Measurements from ENCODE around the gene SUDS3. TPM values are rescaled to one million over a fixed set of nuclear protein-coding genes. Genes with fewer than 3 reads are reported as not detected.

Gene SUDS3
- total and polyA plus RNA-seq, 4 donors = 6.7 to 22.8 (median 12.3) TPM

DNA sequence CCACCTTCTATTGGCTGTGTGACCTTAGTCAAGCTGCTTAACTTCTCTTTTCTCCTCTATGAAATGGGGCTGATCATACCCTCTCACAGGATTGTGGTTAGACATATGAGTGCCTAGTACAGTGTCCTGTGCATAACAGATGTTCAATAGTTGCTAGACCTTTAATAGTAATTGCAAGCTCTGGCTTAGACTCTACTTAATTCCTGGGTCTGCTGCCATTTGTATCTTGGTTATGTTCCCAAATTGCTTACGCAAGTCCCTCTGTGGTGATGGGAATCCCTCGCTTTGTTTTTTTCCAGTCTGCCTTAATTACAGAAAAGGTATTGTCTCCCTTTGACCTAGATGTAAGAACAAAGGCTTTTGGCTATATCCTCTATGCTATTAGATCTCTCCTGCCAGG is 15.1 kb downstream of the SUDS3 start:
- H3K36me3 ChIP-seq (ENCODE audit: control insufficient read depth in 4 of 4, insufficient read depth in 3 of 4, low read depth in 1 of 4, low read length in 3 of 4) = peaks cover 10 to 73% (median 48%) of the 10 kb centered on the region in 4 donors
- no peak overlapping the region for H3K4me3 ChIP-seq (ENCODE audit: low read depth in 1 of 3, low read length in 3 of 3)
- H3K27me3 ChIP-seq (ENCODE audit: control insufficient read depth in 4 of 4, insufficient read depth in 4 of 4, low read length in 3 of 4) = no peaks in the 10 kb centered on the region
- TF ChIP-seq SP1 (IDR thresholded peaks at IDR 0.05) (no peak), HNF4G (IDR thresholded peaks at IDR 0.05) (no peak), YY1 (IDR thresholded peaks at IDR 0.05) (no peak), RXRA (IDR thresholded peaks at IDR 0.05) (no peak), TAF1 (conservative IDR thresholded peaks at IDR 0.05) (no peak), REST (IDR thresholded peaks at IDR 0.05) (no peak), RAD21 (IDR thresholded peaks at IDR 0.05) (no peak), EGR1 (IDR thresholded peaks at IDR 0.05; ENCODE audit: low read depth in 2 of 2) (no peak), JUND (IDR thresholded peaks at IDR 0.05) (no peak), FOXA2 (IDR thresholded peaks at IDR 0.05) (no peak)
- TF ChIP-seq, protein P1, sequence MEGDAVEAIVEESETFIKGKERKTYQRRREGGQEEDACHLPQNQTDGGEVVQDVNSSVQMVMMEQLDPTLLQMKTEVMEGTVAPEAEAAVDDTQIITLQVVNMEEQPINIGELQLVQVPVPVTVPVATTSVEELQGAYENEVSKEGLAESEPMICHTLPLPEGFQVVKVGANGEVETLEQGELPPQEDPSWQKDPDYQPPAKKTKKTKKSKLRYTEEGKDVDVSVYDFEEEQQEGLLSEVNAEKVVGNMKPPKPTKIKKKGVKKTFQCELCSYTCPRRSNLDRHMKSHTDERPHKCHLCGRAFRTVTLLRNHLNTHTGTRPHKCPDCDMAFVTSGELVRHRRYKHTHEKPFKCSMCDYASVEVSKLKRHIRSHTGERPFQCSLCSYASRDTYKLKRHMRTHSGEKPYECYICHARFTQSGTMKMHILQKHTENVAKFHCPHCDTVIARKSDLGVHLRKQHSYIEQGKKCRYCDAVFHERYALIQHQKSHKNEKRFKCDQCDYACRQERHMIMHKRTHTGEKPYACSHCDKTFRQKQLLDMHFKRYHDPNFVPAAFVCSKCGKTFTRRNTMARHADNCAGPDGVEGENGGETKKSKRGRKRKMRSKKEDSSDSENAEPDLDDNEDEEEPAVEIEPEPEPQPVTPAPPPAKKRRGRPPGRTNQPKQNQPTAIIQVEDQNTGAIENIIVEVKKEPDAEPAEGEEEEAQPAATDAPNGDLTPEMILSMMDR (IDR thresholded peaks at IDR 0.05; ENCODE audit: low read depth, low read length, missing input control) = no peak
- TF ChIP-seq, protein P2, sequence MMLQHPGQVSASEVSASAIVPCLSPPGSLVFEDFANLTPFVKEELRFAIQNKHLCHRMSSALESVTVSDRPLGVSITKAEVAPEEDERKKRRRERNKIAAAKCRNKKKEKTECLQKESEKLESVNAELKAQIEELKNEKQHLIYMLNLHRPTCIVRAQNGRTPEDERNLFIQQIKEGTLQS (IDR thresholded peaks at IDR 0.05) = no peak
- TF ChIP-seq, protein P3, sequence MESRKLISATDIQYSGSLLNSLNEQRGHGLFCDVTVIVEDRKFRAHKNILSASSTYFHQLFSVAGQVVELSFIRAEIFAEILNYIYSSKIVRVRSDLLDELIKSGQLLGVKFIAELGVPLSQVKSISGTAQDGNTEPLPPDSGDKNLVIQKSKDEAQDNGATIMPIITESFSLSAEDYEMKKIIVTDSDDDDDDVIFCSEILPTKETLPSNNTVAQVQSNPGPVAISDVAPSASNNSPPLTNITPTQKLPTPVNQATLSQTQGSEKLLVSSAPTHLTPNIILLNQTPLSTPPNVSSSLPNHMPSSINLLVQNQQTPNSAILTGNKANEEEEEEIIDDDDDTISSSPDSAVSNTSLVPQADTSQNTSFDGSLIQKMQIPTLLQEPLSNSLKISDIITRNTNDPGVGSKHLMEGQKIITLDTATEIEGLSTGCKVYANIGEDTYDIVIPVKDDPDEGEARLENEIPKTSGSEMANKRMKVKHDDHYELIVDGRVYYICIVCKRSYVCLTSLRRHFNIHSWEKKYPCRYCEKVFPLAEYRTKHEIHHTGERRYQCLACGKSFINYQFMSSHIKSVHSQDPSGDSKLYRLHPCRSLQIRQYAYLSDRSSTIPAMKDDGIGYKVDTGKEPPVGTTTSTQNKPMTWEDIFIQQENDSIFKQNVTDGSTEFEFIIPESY (IDR thresholded peaks at IDR 0.05) = no peak
- H3K4me1 ChIP-seq (ENCODE audit: control insufficient read depth in 4 of 4, insufficient read depth in 4 of 4, low read length in 3 of 4) = no peaks in the 10 kb centered on the region
- no peak for DNase-seq (ENCODE audit: low spot score)
- no peaks in the 10 kb centered on the region for H3K9me3 ChIP-seq (ENCODE audit: control insufficient read depth in 4 of 4, low read length in 3 of 4)
- no peak overlapping the region for H3K9ac ChIP-seq (ENCODE audit: low read depth in 1 of 2, low read length in 2 of 2)
- H3K27ac ChIP-seq (ENCODE audit: low read depth in 1 of 2, low read length in 2 of 2) = no peak overlapping the region
- 92% methylated on average over 2 of the region's 2 CpGs for WGBS

GRCh38 chr12:118391836-118392235 is 15.5 kb downstream of the SUDS3 start:
- Histone ChIP-seq H3K4me3 (ENCODE audit: low read depth in 1 of 3, low read length in 3 of 3) (no peak overlapping the region), H3K36me3 (ENCODE audit: control insufficient read depth in 4 of 4, insufficient read depth in 3 of 4, low read depth in 1 of 4, low read length in 3 of 4) (peaks cover 10 to 73% (median 45%) of the 10 kb centered on the region in 4 donors), H3K27me3 (ENCODE audit: control insufficient read depth in 4 of 4, insufficient read depth in 4 of 4, low read length in 3 of 4) (no peaks in the 10 kb centered on the region), H3K4me1 (ENCODE audit: control insufficient read depth in 4 of 4, insufficient read depth in 4 of 4, low read length in 3 of 4) (no peaks in the 10 kb centered on the region), H3K27ac (ENCODE audit: low read depth in 1 of 2, low read length in 2 of 2) (no peak overlapping the region), H3K9ac (ENCODE audit: low read depth in 1 of 2, low read length in 2 of 2) (no peak overlapping the region), H3K9me3 (ENCODE audit: control insufficient read depth in 4 of 4, low read length in 3 of 4) (no peaks in the 10 kb centered on the region)
- 95% methylated on average over 1 of the region's 1 CpG for WGBS
- TF ChIP-seq GABPA (IDR thresholded peaks at IDR 0.05 in 1 of 2, conservative IDR thresholded peaks at IDR 0.05 in 1 of 2) (no peak), RXRA (IDR thresholded peaks at IDR 0.05) (no peak), HNF4G (IDR thresholded peaks at IDR 0.05) (no peak), RAD21 (IDR thresholded peaks at IDR 0.05) (no peak), HNF4A (conservative IDR thresholded peaks at IDR 0.05) (no peak), YY1 (IDR thresholded peaks at IDR 0.05) (no peak), SP1 (IDR thresholded peaks at IDR 0.05) (no peak)
- TF ChIP-seq, protein P2 (IDR thresholded peaks at IDR 0.05) = no peak
- TF ChIP-seq, protein P1 (IDR thresholded peaks at IDR 0.05; ENCODE audit: low read depth, low read length, missing input control) = no peak
- TF ChIP-seq, protein P3 (IDR thresholded peaks at IDR 0.05) = no peak
- DNase-seq (ENCODE audit: low spot score) = no peak
